RCC 7860 (cell line): ENCODE results near the gene NOL12.

ENCODE experiments used
- DNase-seq: peaks from one replicate; pipeline ENCODE4 v3.0.0-alpha.2; 2015; ENCODE audit warnings: low spot score
- FAIRE-seq: peaks from 2 replicates; lab custom pipeline; 2012; peaks lifted over from hg19 to GRCh38; lab: Jason Lieb, UNC

Gene NOL12

DNA sequence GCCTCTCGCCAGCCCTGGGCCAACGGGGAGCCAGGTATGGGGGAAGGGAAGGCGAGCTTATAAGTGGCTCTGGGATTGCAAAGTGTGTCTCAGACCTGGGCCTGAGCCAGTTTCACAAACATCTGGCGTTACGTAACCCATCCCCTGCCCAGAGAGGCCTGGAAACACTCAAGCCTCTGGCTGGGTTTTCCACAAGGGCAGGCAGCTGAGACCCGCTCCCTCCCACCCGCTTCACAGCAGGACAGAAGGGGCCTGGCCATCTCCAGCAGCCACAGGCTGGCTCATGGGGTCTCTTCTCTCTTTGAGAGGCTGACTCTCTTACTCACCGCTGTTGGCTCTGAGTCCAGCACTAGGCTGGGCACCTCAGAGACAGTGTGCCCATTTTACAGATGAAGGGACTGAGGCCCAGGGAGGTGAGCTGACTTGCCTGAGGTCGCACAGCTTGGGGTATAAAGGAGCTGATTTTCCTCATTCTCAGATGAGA lies 55.2 kb downstream of the NOL12 start:
- no peak for FAIRE-seq

GRCh38 chr22:37742376-37743171 lies 56.4 kb downstream of the NOL12 start:
- DNase-seq = peak; percentile 91
- FAIRE-seq = peak; percentile 94

More for the DNA sequence above, 55.2 kb downstream of the NOL12 start:
- DNase-seq = no peak
